Inflammatory macrophage (primary cell): ENCODE results near the gene TMPRSS3.

Source experiments
- DNase-seq, 2 donors: peaks; one replicate each; pipeline ENCODE4 v3.0.0-alpha.2; 2020 to 2022

Gene TMPRSS3

DNA sequence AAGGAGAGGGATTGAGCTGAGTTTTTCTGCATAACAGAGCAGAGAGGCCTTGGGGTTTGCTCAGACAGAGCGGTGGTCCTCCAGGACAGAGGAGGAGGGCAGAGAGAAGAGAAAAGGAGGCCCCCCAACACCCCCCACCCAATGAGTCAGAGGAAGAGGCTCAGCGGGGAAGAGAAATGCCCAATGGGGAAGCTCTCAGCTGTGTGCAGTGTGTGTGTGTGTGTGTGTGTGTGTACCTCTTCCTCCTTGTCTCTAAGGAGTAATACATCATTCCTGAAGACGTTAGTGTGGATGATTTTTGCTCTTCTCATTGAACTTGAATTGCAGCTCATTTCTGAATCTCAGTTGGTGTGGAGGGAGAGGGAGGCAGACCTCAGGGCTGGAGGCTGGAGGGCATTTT, 8.7 kb downstream of the TMPRSS3 start:
- DNase-seq = peak; percentile 58 to 66

DNA sequence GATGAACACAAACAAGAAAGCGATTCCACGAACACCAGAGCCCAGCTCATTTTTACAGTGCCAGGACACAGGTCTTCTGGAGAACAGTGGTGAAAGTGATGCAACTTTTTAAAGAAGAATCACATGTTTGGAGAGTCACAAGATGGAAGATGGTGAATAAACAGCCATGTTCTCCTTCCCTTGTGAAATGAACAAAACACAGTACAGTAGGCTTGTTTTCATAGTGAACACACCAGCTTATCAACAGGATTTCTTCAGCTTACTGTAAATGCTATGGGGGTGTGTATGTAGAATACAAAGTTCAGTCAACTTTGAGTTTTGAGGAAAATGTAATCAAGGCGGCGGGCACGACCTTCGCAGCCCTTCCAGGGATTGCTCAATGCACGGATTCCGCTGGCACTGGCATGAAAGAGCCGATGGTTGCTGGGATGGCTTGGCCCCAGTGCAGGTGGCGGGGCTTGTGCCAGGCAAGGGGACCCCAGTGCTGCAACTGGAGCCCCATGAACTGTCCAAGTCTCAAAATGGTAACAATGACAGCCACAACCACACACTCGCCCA, 9.7 kb downstream of the TMPRSS3 start:
- peak; percentile 36 to 47 for DNase-seq

DNA sequence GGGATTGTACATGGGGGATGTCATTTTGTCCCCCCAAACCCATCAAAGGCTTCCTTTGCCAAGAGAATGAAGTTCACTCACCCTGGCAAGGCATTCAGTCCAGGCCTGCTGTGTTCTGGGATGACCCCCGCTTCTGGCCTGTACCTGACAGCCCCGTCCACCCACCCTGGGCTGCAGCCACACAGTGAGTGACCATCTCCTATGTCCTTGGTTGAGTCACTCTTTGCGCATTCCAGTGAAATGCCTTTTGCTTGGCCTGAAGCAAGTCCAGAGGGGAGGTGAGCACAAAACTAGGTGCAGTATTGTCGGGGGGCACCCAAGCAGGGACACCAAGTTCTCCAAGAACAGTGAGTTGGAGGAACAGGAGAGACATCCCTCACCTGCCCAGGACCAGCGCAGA, 10.2 kb downstream of the TMPRSS3 start:
- no peak for DNase-seq

DNA sequence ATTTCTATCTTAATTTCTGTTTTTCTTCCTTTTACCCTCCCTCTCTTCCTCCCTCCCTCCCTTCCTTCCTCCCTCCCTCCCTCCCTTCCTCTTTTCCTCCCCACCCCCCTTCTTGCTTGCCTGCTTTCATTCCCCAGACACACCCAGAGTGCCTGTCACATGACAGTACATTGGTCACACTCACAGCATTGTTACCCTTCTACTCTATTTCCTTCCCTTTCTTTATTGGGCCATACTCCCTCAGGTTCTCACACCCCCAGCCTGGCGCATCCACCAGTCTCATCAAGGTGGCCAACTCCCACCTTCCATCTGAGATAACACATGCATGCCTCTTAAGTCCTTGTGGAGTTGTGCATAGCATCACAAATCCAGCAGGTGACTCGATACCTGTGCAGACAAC, 10.9 kb downstream of the TMPRSS3 start:
- DNase-seq = peak; percentile 21 to 59

DNA sequence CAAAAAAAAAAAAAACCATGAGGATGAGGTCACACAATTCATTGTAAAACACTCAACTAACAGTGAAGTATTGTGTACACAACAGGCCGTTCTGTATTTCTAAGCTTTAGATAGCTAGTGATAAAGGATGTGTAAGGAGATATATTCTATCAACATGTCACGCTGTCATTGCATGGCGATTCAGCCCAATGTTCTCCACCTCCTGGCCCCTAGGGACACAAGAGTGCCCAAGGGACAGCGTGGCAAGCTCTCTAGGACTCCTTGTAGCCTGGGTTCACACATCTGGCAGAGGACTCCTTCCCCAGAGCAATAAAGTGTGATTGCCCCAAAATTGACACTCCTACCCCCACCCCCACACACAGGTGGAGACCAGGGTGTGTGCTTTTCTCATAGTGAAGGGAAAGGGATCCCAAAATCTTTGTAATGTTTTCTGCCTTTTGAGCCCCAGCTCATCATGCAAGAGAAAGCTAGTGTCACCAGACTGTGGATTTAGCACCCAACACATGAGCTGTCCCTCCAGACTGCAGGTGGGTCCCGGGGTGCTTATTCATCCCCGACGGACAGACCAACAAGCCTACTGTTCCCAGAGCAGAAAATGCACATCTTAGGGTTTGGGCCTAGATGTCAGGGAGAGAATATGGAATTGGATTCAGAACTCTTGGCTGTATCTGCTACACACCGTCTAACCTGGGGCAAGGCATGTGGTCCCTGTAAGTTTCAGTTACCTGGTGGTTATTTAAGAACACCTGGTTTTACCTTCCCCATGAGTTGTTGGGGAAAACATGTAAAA, 11.5 kb downstream of the TMPRSS3 start:
- no peak for DNase-seq

DNA sequence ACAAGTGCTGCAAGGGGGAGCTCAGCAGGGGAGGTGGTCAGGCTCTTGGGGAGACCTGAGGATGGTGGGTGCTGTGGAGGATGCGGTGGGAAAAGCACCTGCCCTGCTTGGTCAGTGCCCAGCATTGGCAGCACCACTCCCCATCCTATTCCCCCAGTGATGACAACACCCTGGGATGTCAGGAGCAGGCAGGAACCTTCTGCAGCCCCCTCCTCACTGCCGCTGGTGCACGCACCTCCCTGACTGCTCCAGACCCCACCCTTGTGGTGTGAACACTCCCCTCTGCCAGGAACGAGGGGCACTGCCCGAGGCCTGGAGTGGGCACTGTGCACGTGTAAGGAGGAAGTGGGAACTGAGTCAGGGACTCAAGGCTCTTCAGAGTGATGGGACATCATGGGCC, 12.5 kb downstream of the TMPRSS3 start:
- no peak for DNase-seq

DNA sequence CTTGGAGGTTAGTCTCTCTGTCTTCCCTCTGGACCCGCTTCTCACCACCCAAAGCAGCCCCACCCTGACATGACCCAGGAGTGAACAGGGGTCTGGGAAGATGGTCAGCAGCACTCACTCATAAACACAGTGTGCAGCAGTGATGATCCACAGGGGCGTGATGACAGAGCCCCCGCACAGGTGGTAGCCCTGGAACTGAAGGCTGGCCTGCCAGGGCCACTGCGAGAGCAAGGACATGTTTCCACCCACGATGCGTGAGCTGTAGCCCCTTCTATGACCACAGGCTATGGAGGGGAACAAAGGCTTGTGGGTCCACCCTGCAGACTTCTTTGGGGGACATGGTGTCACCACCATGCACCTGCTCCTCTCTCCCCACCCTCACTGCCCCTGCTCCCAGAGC, 12.9 kb downstream of the TMPRSS3 start:
- DNase-seq = no peak

DNA sequence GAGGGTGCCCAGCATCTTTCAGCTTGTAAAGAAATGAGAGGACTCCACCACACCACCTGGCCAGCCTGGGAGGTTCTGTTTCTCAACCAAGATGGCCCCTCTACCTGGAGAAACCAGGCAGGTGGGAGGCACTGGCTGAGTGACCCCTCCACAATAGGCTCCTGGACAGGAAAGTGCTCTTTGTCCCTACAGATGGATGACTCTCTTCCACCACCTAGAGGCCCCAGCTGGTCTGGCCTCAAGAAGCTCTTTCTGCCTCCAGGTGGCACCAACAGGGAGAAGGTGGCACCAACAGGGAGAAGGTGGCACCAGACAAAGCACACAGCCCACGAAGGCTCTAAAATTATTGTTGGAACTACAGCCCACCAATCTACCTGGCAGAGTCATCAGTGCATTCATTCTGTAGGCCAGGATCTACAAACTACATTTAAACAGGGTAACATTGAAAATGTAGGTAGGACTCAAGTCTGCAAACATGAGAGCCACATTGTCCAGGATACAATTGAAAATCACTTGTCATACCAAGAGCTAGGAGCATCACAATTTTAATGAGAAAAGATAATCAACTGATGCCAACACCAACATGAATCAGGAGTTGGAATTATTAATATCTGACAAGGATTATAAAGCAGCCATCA, 14.4 kb downstream of the TMPRSS3 start:
- peak; percentile 53 to 68 for DNase-seq

DNA sequence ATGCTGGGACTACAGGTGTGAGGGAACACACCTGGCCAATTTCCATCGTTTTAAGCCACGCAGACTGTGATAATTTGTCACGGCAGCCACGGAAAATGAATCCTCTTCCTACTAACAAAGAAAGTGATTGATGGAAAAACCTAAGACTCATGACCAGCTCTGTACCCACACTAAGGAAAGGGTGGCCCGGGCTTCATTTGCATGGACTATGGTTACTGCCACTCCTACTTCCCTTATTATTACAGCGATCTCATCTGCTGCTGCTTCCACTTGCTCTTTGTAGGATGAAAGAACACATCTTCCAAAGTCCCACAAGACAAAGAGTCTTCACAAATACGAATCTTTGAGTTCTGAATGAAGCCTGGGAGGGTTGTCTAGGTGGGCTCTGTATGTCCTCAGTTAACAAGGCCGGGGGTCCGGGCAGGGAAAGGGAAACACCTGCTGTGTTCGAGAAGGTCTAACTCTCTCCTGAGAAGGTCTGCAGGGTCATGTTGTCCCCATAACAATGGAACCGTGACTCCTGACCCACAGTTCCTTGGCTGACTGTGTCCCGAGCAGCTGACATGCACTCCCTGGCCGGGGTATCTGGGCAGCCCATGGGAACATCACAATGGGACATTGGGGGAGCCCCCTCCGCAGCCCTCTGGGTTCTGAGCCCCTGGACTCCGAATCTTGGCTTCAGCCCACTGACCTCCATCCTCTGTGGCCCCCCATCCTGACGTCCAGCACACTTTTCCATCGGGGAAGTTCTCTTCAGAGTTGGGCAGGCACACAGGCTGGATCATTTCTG, 16.2 kb downstream of the TMPRSS3 start:
- peak; percentile 35 to 48 for DNase-seq

DNA sequence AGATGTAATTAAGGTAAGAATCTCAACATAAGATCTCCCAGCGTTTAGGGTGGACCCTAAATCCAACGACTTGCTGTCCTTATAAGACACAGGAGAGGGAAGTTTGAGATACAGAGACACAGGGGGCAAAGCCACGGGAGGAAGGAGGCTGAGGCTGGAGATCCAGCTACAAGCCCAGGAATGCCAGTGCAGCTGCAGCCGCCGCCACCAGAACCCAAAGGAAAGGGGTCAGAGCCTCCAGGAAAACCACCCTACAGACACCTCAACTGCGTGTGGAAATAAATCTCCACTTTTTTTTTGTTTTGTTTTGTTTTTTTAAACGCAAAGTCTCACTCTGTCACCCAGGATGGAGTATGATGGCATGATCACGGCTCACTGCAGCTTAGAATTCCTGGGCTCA, 17.4 kb downstream of the TMPRSS3 start:
- DNase-seq = no peak

DNA sequence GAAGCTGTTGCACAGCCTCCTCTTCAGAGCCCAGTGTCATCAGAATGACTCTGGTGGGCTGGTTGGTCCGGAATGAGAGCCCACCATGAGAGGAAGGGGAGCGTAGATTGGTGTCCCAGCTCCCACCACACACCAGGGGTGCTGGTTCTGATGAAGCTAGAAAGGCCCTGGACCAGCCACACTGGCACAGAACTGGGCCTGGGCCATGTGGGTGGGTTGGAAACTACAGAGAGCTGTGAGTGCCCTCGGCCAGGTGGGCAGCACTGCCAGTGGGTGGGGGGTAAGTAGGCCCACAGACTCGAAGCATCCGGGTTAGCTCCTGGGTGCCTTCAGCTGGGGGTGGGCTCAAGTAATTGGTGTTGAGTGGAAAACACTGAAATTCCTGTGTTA, 17.9 kb downstream of the TMPRSS3 start:
- DNase-seq = no peak

DNA sequence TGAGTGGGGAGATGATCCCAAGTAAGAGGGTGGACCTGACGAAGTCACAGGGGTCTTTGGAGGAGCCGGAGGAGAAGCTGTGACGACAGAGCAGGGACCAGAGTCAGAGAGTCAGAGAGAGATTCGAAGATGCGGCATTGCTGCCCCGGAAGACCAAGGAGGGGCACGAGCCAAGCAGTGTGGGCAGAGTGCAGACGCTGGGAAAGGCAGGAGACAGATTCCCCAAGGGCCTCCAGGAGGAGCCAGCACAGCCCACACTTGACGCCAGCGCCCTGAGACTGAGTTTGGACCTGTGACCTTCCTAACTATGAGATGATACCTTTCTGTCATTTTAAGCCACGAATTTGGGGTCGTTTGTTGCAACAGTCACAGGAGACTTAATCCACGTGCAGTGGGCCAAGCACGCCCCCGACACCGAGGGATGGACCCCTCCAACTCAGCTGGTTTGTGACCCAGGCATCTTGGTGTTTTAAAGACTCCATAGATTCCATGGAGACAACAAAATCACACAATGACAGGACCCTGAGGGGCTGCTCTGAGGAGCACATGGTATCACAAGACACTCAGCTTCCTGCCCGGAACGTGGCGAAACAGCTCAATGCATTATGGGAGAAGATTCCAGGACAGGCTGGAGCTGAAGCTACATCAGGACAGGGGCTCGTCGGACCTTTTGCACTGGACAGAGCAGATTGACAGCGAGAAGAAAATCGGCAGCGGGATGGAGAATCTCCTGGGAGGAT, 18.5 kb downstream of the TMPRSS3 start:
- no peak for DNase-seq

DNA sequence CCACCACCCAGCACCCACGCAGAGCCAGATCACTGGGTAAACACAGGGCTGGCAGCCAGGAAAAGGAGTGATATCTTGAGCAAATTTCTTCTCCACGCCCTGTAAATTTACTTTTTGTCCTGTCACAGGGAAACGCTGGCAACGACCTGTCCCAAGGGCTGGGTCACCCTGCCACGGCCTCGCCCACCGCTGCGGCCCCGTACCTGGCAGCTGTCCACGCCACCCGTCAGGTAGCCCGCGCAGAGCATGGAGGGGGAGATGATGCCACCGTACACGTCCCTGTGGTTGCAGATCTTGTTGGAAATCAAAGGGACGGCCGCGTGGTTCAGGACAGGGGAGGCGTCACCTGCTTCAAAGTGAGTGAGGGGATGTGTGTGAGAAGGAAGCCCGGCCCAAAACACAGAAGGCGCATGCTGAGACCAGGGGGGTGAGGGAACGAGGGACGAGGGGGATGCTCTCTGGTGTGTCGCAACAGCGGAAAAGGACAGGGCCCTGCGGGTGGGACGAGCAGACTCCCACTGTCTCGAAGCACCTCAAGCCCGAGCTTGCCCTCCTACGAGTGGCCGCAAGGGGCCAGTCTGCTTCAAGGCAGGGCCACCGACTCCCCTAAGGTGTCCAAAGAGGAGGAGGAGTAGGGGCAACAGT, 19.4 kb downstream of the TMPRSS3 start:
- DNase-seq = no peak

DNA sequence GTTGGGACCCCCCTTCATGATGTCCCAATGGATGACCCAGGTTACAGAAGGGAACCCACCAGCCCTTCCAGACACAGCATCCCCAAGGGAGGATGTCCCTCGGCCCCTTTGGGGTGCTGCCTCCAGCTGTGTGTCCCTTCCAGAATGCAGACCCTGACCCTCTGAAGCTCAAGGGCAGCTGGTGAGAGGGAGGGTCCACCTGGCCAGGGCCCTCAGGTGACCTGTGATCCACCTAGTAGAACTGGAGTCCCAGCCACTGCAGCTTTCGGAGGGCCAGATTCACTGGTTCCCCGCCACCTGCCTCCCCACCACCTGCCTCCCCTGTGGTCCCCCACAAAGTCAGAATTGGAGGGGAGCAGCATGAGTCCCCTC, 19.9 kb downstream of the TMPRSS3 start:
- DNase-seq = no peak

DNA sequence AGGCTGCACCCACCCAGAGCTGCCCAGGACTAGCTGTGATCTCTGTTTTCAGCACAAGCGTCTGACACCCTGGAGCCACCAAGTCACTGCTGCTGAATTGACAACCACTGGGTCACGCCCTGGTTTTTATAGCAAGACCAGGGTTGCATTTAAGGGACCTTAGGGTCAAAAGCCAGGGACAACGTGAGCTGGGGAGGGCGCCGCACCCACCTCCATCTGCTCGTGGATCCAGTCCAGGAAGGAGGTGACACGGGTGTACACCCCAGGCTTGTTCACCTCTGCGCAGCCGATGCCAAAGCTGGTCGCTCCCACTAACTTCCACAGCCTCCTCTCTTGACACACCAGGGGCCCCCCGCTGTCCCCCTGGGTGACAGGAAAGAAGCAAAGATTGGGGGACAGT, 20.3 kb downstream of the TMPRSS3 start:
- DNase-seq = no peak

DNA sequence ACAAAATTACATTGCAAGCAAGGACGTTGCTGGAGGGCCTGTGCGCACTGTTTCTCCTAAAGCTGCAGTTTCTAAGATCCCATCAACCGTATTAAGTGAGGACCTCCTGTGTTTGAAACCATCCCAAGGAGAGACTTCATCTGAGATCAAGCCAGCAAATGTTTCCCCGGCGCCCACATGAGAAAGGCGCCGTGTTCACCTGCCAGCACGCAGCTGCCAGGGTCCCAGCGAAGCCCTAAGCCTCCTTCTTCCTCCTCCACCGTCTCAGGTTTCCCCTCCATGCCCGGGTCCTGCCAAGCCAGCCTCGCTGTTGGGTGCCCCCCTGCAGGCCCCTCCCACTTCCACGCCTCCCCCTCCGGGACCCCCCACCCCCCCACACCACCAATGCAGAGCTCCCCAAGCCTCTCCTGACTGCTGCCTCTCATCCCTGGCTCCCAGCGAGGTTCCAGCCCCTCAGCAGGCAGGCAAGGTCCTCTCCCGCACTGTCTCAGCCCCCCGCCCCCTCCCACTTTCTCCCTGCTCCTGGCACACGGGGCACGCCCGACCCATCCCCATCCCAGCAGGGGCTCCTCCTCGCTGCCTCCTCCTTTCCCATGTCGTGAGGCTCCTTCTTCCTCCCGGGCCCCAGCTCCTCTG, 20.9 kb downstream of the TMPRSS3 start:
- DNase-seq = no peak

DNA sequence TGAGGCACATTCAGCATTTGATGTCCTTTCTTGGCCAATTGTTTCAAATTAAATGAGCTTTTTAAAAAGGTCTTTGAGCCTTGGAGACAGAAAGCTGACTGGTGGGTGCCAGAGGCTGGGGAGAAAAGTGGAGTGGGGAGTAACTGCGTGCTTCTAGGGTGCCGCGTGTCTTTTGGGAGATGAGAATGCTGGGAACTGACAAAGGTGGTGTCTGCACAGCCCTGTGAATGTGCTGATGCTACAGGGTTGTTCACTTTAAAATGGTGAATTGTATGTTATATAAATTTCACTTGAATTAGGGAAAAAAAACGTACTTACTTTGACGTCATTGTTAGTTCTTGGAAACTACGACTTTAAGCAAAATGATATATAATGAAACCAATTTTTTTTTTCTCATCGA, 21.4 kb downstream of the TMPRSS3 start:
- no peak for DNase-seq

DNA sequence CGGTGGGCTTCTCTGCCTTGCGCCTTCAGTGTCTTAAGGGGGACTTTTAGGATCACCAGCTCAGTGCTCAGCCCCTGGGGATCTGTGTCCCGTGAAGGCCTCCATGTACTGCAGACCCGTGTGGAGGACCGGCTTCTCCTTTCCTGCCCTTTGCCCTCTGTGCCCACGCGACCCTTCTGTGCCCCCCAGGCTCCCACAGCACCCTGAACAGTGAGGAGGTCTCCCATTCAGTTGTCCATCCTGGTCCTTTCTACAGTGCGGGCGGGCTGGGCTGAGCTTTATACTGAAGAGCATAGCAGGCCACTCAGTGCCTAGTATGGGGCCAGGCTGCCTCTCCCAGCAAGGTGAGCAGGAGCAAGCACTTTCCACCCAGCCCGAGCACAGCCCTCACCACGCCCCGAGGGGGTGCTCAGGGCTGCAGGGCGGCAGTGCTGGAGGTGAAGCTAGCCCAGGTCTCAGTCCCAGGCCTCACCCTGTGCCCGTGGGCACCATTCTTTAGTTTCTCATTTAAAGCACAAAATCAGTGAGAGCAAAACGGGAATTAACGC, 21.9 kb downstream of the TMPRSS3 start:
- DNase-seq = no peak

DNA sequence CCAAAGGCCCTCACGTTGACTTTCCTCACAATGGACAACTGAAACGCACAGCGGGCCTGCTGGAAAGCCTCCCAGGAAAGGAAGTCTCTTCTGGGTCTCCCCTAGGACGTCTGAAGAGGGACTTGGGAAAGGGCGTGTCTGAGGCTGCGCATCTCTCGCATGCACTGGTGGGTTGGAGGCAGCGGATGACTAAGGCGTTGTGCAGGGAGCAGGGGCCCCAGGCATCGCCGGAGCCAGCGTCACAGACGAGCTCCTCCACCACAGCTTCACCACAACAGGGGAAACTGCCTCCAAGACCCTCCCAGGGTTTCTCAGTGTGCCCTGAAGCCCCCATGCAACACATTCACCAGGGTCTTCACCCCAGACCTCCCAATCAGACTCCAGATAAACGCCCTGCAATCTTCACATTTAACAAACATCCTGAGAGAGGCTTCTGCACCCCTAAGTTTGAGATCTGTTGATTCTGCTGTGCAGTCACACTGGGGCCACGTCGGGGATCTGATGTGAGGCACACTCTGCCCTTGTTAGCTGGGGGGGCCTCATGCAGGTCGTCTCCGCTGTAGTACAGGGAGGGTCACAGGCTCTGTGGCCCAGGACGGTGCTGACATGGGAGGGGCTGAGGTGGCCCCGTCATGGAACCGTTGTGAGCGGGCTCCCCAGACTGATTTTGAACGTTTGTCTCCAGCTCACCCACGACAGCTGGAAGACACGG, 22.5 kb downstream of the TMPRSS3 start:
- no peak for DNase-seq

DNA sequence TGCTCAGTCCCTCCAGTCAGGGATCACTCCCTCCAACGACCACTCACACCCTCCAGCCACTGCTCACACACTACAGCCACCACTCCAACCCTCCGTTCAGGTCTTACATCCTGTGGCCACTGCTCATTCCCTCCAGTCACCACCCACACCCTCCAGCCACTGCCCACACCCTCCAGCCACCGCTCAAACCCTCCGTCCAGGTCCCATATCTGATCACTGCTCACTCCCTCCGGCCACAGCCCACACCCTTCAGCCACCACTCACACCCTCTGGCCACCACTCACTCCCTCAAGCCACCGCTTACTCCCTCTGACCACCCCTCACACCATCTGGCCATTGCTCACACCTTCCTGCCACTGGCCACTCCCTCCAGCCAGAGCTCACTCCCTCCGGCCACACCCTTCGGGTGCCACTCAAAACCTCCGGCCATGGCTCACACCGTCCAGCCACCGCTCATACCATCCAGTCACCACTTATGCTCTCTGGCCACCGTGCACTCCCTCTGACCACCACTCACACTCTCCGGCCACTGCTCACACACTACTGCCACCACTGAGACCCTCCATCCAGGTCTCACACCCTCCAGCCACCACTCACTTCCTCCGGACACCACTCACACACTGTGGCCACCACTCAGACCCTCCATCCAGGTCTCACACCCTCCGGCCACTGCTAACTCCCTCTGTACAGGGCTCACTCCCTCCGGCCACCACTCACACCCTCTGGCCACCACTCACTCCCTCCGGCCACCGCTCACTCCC, 24.8 kb downstream of the TMPRSS3 start:
- no peak for DNase-seq
